GM19193 (cell line): Measurements from ENCODE around the gene B4GALT6.

Experiments
- POLR2A ChIP-seq: IDR thresholded peaks from 4 replicates; pipeline ENCODE4 v1.6.1; 2011; ENCODE audit not compliant: insufficient read depth, insufficient read length; ENCODE audit errors: extremely low read depth

Gene B4GALT6

DNA sequence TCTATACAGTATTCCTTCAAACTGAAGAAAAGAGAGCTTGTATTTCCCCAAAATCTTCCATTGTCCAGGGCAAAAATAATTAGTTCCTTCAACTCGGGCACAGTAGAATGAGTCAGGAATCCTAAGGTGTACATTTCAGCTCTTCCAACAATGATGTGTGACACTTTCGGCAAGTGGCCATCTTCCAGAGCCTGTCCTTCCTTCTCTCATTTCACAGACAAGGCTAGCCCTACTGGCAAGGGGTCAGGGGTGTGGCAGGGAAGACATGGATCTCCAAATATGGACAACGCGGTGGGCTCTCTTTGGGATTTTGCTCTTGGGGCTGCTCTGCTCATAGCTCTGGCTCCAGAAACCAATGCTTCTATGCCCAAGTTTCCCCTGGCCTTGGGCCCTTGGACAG lies 6.0 kb downstream of the B4GALT6 start:
- TF ChIP-seq POLR2A, result no peak

DNA sequence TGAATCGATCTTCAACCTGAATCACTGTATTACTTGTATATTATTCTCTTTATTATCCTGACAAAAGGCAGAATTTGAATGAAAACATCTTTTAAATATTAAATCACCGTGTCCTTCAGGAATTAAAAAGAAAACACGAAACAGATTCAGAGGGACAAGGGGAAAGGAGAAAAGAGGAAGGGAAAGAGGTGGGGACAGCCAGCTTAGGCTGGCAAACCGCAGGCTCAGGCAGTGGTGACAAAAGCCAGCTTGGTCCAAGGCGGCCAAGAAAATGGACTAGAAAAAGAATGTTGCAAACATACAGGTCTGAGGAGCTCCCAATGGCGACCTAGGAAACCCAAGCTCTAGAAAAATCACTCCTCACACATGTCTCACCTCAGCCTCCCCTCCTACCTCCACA lies 6.8 kb downstream of the B4GALT6 start:
- TF ChIP-seq POLR2A, result no peak

DNA sequence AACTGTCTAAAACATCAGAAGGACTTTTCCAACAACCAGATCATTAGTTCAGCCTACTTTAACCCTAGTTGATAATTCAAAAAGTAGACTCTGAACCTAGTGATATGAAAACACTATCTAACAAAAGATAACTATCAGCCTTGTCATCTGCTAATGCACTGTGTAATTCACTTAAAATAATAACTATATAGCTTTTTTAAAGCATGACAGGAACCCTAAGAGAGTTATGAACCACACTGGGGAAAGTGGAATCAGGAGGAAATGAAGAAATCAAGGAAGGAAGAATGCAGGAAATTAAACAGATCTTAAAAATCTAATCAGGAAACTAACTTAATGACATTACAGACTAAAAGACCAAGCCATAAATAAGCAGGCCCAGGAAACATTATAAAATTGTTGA lies 9.0 kb downstream of the B4GALT6 start:
- TF ChIP-seq POLR2A, result no peak

DNA sequence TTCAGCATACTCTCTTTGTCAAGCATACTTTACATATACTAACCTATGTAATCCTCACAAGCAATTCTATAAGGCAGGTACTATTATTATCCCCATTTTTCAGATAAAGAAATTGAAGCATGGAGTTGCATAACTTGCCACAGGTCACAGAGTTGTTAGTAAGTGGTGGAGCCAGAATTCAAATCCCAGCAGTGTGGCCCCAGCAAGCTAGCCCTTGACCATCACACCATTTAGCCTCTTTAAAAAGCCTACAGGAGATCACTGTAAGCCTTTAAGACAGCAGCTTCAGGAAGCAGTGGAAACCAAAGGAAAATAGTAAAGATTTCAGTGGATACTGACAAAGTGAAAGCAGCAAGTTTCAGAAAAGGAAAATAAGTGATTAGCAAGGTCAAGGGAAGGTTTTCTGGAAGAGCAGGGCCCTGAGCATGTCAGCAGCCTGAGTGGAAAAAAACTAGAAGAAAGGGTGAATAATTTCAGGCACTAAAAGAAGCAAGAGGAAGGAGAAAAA lies 11.7 kb downstream of the B4GALT6 start:
- no peak for TF ChIP-seq POLR2A

GRCh38 chr18:31671951-31672350 lies 12.4 kb downstream of the B4GALT6 start:
- TF ChIP-seq POLR2A, result no peak

DNA sequence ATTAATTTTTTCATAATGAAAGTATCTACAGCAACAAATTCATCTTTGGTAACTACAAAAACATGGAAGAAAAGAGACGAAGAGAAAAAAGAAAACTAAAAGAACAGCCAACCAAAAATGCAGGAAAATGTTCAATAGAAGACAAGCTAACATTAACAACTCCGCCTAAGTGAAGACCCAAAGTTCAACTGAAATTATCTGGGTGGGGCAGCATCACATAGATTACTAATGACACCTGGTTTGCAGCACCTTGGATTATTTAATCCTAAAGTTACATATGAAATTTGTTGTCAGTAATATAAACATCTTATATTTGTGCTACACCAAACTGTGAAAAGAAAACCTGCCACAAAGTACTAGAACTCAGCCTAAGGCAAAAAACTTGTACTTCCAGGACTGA lies 14.8 kb downstream of the B4GALT6 start:
- no peak for TF ChIP-seq POLR2A

- TF ChIP-seq POLR2A, result no peak
These were observed 17.2 kb downstream of the B4GALT6 start for GRCh38 chr18:31667185-31667584.

DNA sequence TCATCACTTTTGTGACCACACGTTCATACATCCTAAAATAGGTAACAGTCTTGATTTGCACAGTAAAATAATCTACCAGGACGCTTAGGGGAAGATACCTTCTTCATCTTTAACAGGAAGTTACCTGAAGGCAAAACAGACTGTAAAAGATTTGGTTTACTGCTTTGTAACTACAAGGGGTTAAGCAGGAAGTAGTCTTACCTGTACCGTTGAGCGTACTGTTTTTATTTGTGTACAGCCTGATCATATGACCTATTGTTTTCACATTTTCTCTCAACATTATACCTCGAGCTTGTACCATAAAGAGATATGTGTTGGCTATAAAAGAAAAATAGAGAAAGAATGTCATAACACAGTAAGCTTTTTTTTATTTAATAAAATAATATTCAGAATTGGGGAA lies 18.3 kb downstream of the B4GALT6 start:
- no peak for TF ChIP-seq POLR2A

- TF ChIP-seq POLR2A, result no peak
These were observed 20.3 kb downstream of the B4GALT6 start for GRCh38 chr18:31664101-31664500.

DNA sequence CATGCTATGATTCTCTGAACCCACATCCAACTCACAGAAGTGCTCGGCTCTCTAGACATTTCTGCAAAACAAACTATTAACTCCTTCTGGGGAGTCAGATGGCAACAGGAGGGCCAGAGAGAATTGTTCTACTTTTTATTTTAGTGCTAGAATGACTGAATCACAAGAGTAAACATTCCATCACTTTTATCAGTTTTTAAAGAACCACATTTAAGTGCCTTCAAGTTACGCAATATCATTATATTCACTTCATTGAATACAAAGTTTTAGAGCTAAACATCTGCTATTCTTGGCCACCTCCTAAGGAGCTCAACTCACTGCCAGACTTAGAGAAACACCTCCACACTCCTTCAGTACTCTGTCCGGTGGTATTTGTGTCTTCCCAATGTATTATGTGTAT lies 22.4 kb downstream of the B4GALT6 start:
- no peak for TF ChIP-seq POLR2A

DNA sequence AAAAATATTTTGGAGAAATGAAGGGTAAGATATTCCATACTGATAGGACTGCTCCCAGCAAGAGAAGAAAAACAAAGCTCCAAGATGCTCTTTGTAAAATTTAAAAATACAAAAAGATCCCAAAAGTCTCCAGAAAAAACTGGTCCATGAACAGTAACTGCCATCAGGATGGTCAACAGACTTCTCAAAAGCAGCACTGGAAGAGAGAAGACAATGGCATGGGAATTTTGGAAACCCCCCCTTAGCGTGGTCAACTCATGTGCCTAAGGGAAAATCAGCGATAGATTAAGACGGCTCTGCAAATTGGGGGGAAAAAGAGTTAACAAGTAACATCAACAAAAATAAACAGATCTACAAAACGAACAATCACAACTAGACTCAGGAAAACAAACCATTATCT lies 23.6 kb downstream of the B4GALT6 start:
- no peak for TF ChIP-seq POLR2A

GRCh38 chr18:31659576-31660177 lies 24.7 kb downstream of the B4GALT6 start:
- no peak for TF ChIP-seq POLR2A

DNA sequence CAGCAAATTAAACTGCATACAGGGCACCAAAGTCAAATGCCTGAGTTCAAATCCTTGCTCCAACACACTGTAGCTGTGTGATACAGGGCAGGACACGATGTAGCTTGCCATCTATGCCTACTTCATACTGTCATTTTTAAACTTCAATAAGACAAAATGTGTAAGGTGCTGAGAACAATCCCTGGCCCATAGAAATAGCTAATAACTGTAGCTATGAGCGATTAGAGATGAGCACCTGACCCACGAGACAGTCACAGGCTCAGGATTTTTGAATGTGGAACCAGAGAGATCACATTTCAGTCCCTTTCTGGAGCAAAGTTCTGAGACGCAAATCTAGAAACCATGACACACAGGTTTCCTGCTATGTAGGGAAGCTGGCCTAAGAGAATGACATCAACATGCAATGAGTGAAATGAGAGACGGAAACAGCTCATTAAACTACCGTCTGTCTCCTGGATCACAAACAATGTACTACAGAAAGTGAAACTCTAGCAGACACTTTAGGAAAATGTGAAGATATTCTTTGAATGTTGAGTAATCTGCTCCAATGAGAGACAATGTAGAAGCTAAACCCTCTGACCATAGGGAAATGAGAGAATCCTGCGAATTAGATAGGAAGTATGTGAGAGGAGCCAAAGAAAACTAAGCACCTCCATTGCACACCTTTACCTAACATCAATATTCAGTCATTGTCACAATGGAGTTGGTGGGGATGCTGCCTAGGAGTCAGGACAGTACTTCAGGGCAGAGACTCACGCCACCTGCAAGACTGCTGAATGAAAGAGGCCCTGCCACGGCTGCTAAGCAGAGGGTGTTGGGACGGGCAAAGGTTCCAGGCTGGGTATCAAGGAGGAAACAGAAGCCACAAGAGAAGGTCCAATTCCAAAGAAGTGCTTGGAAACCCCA lies 25.5 kb downstream of the B4GALT6 start:
- TF ChIP-seq POLR2A, result no peak

- no peak for TF ChIP-seq POLR2A
These were observed 26.3 kb downstream of the B4GALT6 start for GRCh38 chr18:31657823-31658669.

DNA sequence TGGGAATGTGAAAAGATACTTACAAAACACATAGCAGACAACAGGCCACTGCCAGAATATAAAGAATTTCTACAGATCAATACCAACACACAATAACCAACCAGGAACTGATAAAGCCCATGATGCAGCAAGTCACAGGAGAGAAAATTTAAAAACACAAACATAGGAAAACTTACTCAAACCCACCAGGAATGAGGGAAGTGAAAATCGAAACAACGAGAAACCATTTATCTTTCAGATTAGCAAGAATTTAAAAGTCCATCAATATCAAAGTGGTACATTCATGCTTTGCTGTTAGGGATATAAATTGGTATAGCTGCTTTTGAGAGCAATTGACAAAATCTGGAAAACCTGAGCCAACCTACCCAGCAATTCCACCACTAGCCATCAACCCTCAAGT lies 27.6 kb downstream of the B4GALT6 start:
- no peak for TF ChIP-seq POLR2A
